Epithelial cell of esophagus (primary cell): ENCODE results near the gene ETV7.

Experiments
- DNase-seq: peaks from one replicate; pipeline ENCODE4 v3.0.0; 2010; ENCODE audit warnings: low read depth
- H3K4me3 ChIP-seq: 2 replicates; pipeline ENCODE4 v1.5.1; 2011; ENCODE audit warnings: mild to moderate bottlenecking, low read length, control low read depth
- TF ChIP-seq, protein P1 (sequence below): IDR thresholded peaks from 2 replicates; pipeline ENCODE4 v1.5.1; 2011; ENCODE audit warnings: low read depth, mild to moderate bottlenecking, low read length, control low read depth, inconsistent platforms; ENCODE audit not compliant: insufficient read depth; ENCODE audit errors: missing control alignments

ETV7 gene

DNA sequence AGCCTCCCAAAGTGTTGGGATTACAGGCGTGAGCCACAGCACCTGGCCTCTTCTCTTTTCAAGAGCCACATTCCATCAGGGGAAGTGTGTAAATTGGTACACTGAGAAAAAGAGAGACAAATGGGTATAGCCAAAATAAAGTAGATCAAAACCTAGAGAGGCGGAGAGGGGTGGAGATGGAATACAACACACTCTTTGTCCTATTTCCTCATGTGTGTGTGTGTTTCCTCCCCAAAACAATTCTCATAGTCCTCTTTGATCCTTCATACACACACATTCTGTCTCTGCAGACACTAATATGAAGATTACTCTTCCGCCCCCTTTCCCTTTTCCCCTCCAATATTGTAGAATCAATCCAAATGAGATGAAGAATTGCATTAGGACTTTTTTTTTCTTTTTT lies 39.2 kb upstream of the ETV7 start:
- TF ChIP-seq, protein P1, sequence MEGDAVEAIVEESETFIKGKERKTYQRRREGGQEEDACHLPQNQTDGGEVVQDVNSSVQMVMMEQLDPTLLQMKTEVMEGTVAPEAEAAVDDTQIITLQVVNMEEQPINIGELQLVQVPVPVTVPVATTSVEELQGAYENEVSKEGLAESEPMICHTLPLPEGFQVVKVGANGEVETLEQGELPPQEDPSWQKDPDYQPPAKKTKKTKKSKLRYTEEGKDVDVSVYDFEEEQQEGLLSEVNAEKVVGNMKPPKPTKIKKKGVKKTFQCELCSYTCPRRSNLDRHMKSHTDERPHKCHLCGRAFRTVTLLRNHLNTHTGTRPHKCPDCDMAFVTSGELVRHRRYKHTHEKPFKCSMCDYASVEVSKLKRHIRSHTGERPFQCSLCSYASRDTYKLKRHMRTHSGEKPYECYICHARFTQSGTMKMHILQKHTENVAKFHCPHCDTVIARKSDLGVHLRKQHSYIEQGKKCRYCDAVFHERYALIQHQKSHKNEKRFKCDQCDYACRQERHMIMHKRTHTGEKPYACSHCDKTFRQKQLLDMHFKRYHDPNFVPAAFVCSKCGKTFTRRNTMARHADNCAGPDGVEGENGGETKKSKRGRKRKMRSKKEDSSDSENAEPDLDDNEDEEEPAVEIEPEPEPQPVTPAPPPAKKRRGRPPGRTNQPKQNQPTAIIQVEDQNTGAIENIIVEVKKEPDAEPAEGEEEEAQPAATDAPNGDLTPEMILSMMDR: no peak

DNA sequence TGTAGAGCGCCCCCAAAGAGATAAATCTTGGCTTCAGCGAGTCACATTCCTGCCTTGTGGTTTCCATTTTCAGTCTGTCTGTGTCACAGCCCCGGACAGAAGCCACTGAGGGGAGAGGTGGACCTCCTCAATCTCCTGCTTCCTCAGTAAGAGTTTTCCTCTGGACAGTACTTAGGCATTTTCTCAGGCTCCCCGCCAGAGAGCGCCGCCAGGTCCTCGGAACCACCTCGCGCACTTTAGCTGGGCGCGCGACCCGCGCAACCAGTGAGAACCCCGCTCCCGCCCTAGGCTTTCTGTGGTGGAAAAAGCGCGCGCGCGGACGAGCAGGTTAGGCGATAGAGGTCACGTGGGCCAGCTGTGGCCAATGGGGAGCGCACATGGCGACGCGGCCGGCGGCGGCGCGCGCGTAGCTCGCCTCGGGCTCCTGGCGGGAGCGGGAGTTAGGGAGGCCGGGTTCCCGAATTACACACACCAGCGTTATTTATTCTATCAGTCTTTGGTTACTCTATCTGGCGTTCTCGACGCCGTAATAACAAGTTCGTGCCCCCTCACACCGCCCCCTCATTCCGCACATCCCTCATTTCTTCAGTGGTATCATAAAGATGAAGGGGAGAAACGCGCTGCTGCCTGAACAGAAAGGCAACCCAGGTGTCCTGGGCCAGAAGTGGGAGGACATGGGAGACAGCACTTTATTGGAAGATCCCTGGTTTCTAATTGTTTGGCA lies 35.8 kb upstream of the ETV7 start:
- DNase-seq: peak; percentile 99
- TF ChIP-seq, protein P1: peak; percentile 63
- peak overlapping the region; percentile 64 for H3K4me3 ChIP-seq

More for the DNA sequence above, 39.2 kb upstream of the ETV7 start:
- no peak overlapping the region for H3K4me3 ChIP-seq
- DNase-seq: no peak

DNA sequence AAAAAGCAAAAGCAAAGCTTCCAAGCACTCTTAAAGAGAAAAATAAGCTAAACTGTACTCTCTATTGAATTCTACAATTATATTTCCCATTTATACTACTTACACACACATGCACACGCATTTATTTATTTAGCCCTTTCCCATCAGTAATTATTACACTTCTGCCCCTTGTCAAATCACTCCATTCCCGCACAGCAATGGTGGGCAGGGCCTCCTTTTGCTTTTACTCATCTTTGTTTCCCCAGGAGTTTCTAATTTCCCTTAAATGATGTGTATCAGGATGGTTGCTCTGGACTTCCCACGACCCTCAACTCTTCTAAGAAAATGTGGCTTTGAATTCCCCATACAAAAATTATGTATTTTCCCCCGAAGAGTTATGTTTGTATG lies 35.2 kb upstream of the ETV7 start:
- TF ChIP-seq, protein P1: no peak
- H3K4me3 ChIP-seq: peak overlapping the region; percentile 64
- DNase-seq: no peak

DNA sequence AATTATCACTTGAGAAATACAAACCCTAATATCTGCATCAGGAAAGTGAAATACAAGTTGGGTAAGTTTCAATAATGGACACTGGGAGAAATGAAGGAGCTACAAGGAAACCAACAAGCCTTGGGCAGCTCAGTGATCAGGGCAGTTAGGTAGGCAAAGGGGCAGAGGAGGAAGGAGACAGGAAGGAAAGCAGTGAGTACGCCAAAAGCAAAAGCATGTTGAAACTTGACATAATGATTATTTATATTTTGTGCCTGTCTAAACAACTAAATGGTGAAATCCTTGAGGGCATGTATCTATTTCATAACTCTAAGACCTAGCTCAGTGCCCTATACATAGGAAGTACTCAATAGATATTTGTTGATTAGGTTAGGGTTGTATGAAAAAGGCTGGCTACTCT lies 31.8 kb upstream of the ETV7 start:
- peak; percentile 92 for DNase-seq
- no peak overlapping the region for H3K4me3 ChIP-seq
- TF ChIP-seq, protein P1: no peak

DNA sequence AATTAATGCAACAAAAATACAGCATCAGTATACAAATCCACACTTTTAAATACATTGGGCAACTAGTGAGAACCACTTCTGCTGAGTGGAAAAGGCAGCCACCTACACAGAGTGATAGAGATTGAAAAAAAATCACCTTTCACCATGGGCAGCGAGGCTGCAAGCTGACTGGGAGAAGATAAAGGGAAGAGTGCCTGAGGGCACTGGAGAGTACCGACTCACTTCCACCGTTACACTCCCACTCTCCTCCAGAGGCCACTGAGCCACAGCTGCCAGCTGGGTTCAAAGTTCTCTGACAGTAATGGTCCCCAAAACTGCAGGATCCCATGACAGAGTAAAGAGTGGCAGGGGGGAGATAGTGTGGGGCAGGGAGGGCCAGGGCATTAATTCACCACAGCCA lies 31.1 kb upstream of the ETV7 start:
- no peak overlapping the region for H3K4me3 ChIP-seq
- DNase-seq: peak; percentile 60
- TF ChIP-seq, protein P1: no peak

DNA sequence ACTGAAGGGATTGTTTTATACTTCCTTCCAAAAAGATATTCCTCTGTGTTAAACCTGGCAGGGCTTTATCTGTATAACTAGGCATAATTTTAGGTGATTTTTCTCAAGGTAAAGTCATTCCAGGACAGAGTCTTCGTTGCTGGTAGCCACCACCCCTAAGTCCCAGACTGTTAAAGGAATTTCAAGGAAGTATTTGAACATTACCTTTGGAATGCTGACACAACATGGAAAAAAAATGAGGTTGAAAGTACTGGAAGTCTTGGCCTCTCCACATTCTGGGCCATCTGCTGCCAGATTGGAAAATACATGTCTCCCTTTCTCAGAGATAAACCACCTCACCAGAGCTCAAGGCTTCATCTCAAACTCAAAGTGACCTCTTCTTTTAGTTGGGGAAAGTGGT lies 27.0 kb upstream of the ETV7 start:
- no peak overlapping the region for H3K4me3 ChIP-seq
- no peak for DNase-seq
- TF ChIP-seq, protein P1: no peak
